OCI-LY1 (cell line): ENCODE data around the gene MYO5B.

Experiments used
- H2AFZ ChIP-seq: fragments of 200-600 bp; sonication (generic), shearing (Covaris generic); 2 replicates; pipeline ENCODE4 v1.6.0; 2014; ENCODE audit warnings: antibody characterized with exemption, mild to moderate bottlenecking, low read length
- H3F3A ChIP-seq: fragments of 200-600 bp; sonication (generic), shearing (Covaris generic); 2 replicates; pipeline ENCODE4 v1.6.0; 2014; ENCODE audit warnings: mild to moderate bottlenecking, antibody characterized with exemption, low read length, moderate library complexity; ENCODE audit not compliant: insufficient read depth
- H3K27ac ChIP-seq: fragments of 200-600 bp; sonication (generic); 2 replicates; pipeline ENCODE4 v1.5.1; 2014; ENCODE audit warnings: low read length, mixed run types, mild to moderate bottlenecking, low read depth; ENCODE audit not compliant: poor library complexity, severe bottlenecking
- H3K27me3 ChIP-seq: fragments of 200-600 bp; sonication (generic); 2 replicates; pipeline ENCODE4 v1.6.0; 2014; ENCODE audit warnings: antibody characterized with exemption, mild to moderate bottlenecking, low read length, moderate library complexity; ENCODE audit not compliant: insufficient read depth
- H3K36me3 ChIP-seq: fragments of 200-600 bp; sonication (generic); 2 replicates; pipeline ENCODE4 v1.6.1; 2014; ENCODE audit warnings: mild to moderate bottlenecking, antibody characterized with exemption, low read length, moderate library complexity, mixed read lengths; ENCODE audit not compliant: insufficient read depth
- H3K4me1 ChIP-seq: fragments of 200-600 bp; sonication (generic); 2 replicates; pipeline ENCODE4 v1.5.1; 2014; ENCODE audit warnings: mild to moderate bottlenecking, low read length, moderate library complexity; ENCODE audit not compliant: insufficient read depth, severe bottlenecking
- H3K4me2 ChIP-seq: fragments of 200-600 bp; sonication (generic), shearing (Covaris generic); 2 replicates; pipeline ENCODE4 v1.6.1; 2014; ENCODE audit warnings: low read length
- H3K4me3 ChIP-seq: fragments of 200-600 bp; sonication (generic); 2 replicates; pipeline ENCODE4 v1.5.1; 2014; ENCODE audit warnings: low read length, low read depth, mild to moderate bottlenecking, mixed read lengths; ENCODE audit not compliant: poor library complexity, severe bottlenecking
- H3K79me2 ChIP-seq: fragments of 200-600 bp; shearing (Covaris generic); 2 replicates; pipeline ENCODE4 v1.6.1; 2016; ENCODE audit warnings: mixed run types, low read length, mixed read lengths; ENCODE audit not compliant: insufficient read depth
- H3K9ac ChIP-seq: fragments of 200-600 bp; sonication (generic), shearing (Covaris generic); 2 replicates; pipeline ENCODE4 v1.6.1; 2014; ENCODE audit warnings: mild to moderate bottlenecking, low read length, mixed read lengths
- H3K9me2 ChIP-seq: fragments of 200-600 bp; sonication (generic), shearing (Covaris generic); 2 replicates; pipeline ENCODE4 v1.6.1; 2014; ENCODE audit warnings: low read depth, mild to moderate bottlenecking, low read length, mixed read lengths
- H3K9me3 ChIP-seq: fragments of 200-600 bp; shearing (Covaris generic); 2 replicates; pipeline ENCODE4 v1.6.1; 2014; ENCODE audit warnings: low read length, mixed read lengths
- H4K20me1 ChIP-seq: fragments of 200-600 bp; sonication (generic), shearing (Covaris generic); 2 replicates; pipeline ENCODE4 v1.6.0; 2016; ENCODE audit warnings: mild to moderate bottlenecking, low read length; ENCODE audit not compliant: insufficient read depth
- CTCF ChIP-seq: fragments of 200-600 bp; sonication (generic), shearing (Covaris generic); IDR thresholded peaks from 2 replicates; pipeline ENCODE4 v1.5.1; 2017; ENCODE audit warnings: mild to moderate bottlenecking, antibody characterized with exemption, low read length, moderate library complexity, mixed read lengths
- EZH2 ChIP-seq: fragments of 200-600 bp; sonication (generic), shearing (Covaris generic); IDR thresholded peaks from 2 replicates; pipeline ENCODE4 v1.8.0; 2017; ENCODE audit warnings: borderline replicate concordance, mixed run types, mild to moderate bottlenecking, antibody characterized with exemption, low read length, moderate library complexity, mixed read lengths

Gene MYO5B

GRCh38 chr18:49845629-49846360 lies 349.2 kb downstream of the MYO5B start:
- no peaks in the 10 kb centered on the region for H3K4me1 ChIP-seq
- H2AFZ ChIP-seq: no peak overlapping the region
- no peaks in the 10 kb centered on the region for H3F3A ChIP-seq

GRCh38 chr18:49844903-49845302 lies 350.0 kb downstream of the MYO5B start:
- Histone ChIP-seq H3K9me3 (no peaks in the 10 kb centered on the region), H3K4me3 (no peak overlapping the region)

More at GRCh38 chr18:49845629-49846360, 349.2 kb downstream of the MYO5B start:
- TF ChIP-seq EZH2 (no peak), CTCF (no peak)
- Histone ChIP-seq H3K27ac (no peak overlapping the region), H3K36me3 (no peaks in the 10 kb centered on the region), H3K27me3 (no peaks in the 10 kb centered on the region), H3K9ac (no peak overlapping the region), H3K4me2 (no peak overlapping the region), H4K20me1 (no peaks in the 10 kb centered on the region), H3K9me3 (no peaks in the 10 kb centered on the region), H3K9me2 (no peaks in the 10 kb centered on the region), H3K4me3 (no peak overlapping the region), H3K79me2 (no peaks in the 10 kb centered on the region)

GRCh38 chr18:49843778-49844625 lies 350.9 kb downstream of the MYO5B start:
- Histone ChIP-seq H3K27ac (no peak overlapping the region), H3K36me3 (no peaks in the 10 kb centered on the region), H3K9me2 (no peaks in the 10 kb centered on the region), H4K20me1 (no peaks in the 10 kb centered on the region), H3K9me3 (no peaks in the 10 kb centered on the region), H2AFZ (no peak overlapping the region), H3K9ac (no peak overlapping the region), H3K27me3 (no peaks in the 10 kb centered on the region), H3K4me1 (no peaks in the 10 kb centered on the region), H3F3A (no peaks in the 10 kb centered on the region), H3K4me3 (no peak overlapping the region), H3K79me2 (no peaks in the 10 kb centered on the region), H3K4me2 (no peak overlapping the region)
- no peak for TF ChIP-seq CTCF
- TF ChIP-seq EZH2: no peak

More at GRCh38 chr18:49844903-49845302, 350.0 kb downstream of the MYO5B start:
- H3K4me2 ChIP-seq: no peak overlapping the region
- H3F3A ChIP-seq: no peaks in the 10 kb centered on the region
- H3K27ac ChIP-seq: no peak overlapping the region
- no peaks in the 10 kb centered on the region for H3K27me3 ChIP-seq
- H4K20me1 ChIP-seq: no peaks in the 10 kb centered on the region
- no peaks in the 10 kb centered on the region for H3K79me2 ChIP-seq
- no peak overlapping the region for H3K9ac ChIP-seq
- no peaks in the 10 kb centered on the region for H3K4me1 ChIP-seq
- no peak for TF ChIP-seq EZH2
- no peak for TF ChIP-seq CTCF
- H3K9me2 ChIP-seq: no peaks in the 10 kb centered on the region
- no peak overlapping the region for H2AFZ ChIP-seq
- no peaks in the 10 kb centered on the region for H3K36me3 ChIP-seq
